Stimulated activated naive CD8-positive, alpha-beta T cell treated with anti-CD3 and anti-CD28 coated beads, Interleukin-15, amount 100 ng/mL, for 72 hours (primary cell): ENCODE data around the gene LARP4B.

Experiments
- ATAC-seq: fragments of 150-1000 bp; cut with Tn5 transposase; 2 replicates; pipeline ENCODE4 v1.10.0; 2021; ENCODE audit warnings: mild to moderate bottlenecking, moderate library complexity
- DNase-seq, 2 donors: peaks; one replicate each; pipeline ENCODE4 v3.0.0; 2021 to 2022
- H3K27ac Mint-ChIP-seq, 2 donors: one replicate each; pipeline ENCODE4 v1.8.0; 2022; ENCODE audit warnings: mild to moderate bottlenecking in 2 of 2, mixed read lengths in 2 of 2, moderate library complexity in 2 of 2
- H3K27me3 Mint-ChIP-seq: one replicate; pipeline ENCODE4 v1.8.0; 2022; ENCODE audit warnings: mixed read lengths
- H3K4me1 Mint-ChIP-seq: one replicate; pipeline ENCODE4 v1.8.0; 2022; ENCODE audit warnings: mild to moderate bottlenecking, mixed read lengths
- H3K4me3 Mint-ChIP-seq, 2 donors: one replicate each; pipeline ENCODE4 v1.8.0; 2022; ENCODE audit warnings: mild to moderate bottlenecking in 2 of 2, mixed read lengths in 2 of 2, moderate library complexity in 1 of 2
- H3K9me3 Mint-ChIP-seq, 2 donors: one replicate each; pipeline ENCODE4 v1.8.0; 2022; ENCODE audit warnings: mixed read lengths in 2 of 2

The LARP4B gene

GRCh38 chr10:920450-920849, 11.1 kb downstream of the LARP4B start:
- ATAC-seq, result no peak
- Mint-ChIP-seq H3K27ac (no peak overlapping the region), H3K4me3 (no peak overlapping the region), H3K27me3 (no peaks in the 10 kb centered on the region), H3K4me1 (peaks cover 32% of the 10 kb centered on the region), H3K9me3 (no peaks in the 10 kb centered on the region)
- DNase-seq, result no peak

GRCh38 chr10:919481-919880, 12.0 kb downstream of the LARP4B start:
- H3K27ac Mint-ChIP-seq, result no peak overlapping the region
- ATAC-seq (no peak), DNase-seq (no peak)
- H3K9me3 Mint-ChIP-seq, result no peaks in the 10 kb centered on the region
- peaks cover 29% of the 10 kb centered on the region for H3K4me1 Mint-ChIP-seq
- H3K27me3 Mint-ChIP-seq, result no peaks in the 10 kb centered on the region
- H3K4me3 Mint-ChIP-seq, result no peak overlapping the region

GRCh38 chr10:917999-918398, 13.5 kb downstream of the LARP4B start:
- ATAC-seq (no peak), DNase-seq (no peak)
- H3K9me3 Mint-ChIP-seq, result no peaks in the 10 kb centered on the region
- H3K27ac Mint-ChIP-seq, result no peak overlapping the region
- H3K4me3 Mint-ChIP-seq, result no peak overlapping the region
- peaks cover 19% of the 10 kb centered on the region for H3K4me1 Mint-ChIP-seq
- H3K27me3 Mint-ChIP-seq, result no peaks in the 10 kb centered on the region

DNA sequence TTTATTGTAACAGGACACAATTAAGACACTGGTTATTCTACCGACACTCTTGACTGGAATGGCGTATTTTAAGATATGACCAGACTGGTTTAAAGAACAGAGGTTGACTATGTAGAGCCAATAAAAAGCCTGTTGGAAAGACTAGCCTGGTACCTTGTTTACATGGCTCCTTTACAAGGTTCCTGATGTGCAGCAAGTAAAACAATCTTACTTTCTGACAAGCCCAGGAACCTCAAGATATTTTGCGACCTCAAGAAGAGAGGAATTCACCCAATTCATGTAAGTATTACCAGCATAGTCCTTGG, 14.1 kb downstream of the LARP4B start:
- ATAC-seq, result no peak
- no peak overlapping the region for H3K27ac Mint-ChIP-seq

DNA sequence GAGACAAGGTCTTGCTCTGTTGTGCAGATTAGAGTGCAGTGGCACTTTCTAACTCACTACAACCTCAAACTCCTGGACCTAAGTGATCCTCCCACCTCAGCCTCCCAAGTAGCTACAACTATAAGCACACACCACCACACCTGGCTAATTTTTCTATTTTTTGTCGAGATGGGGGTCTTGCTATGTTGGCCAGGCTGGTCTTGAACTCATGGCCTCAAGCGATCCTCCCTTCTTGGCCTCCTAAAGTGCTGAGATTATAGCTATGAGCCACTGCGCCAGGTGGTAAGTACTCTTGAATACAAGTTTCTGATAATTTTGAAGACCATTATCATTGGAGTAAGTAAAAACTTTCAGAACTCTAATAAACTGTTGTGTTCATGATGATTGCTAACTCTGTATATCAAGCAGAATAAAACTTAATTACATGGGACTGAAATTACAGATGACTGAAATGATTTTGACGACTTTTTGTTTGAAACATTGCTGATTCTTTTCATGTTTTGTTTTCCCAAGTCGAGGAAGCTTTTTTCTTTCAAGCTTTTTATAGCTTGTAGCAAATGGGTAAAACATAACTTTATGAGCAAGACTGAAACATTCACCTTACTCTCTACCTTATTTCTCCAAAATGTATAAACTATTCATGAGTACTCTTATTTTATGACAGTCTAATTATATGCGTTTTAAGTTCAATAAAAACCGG, 14.6 kb downstream of the LARP4B start:
- no peak overlapping the region for H3K4me3 Mint-ChIP-seq
- H3K9me3 Mint-ChIP-seq, result no peaks in the 10 kb centered on the region
- no peak for DNase-seq
- ATAC-seq, result no peak
- no peaks in the 10 kb centered on the region for H3K27me3 Mint-ChIP-seq
- no peak overlapping the region for H3K27ac Mint-ChIP-seq
- H3K4me1 Mint-ChIP-seq, result peaks cover 10% of the 10 kb centered on the region

More for the DNA sequence above, 14.1 kb downstream of the LARP4B start:
- Mint-ChIP-seq H3K4me1 (peaks cover 15% of the 10 kb centered on the region), H3K9me3 (no peaks in the 10 kb centered on the region), H3K4me3 (no peak overlapping the region), H3K27me3 (no peaks in the 10 kb centered on the region)
- no peak for DNase-seq

GRCh38 chr10:909831-910230, 21.7 kb downstream of the LARP4B start:
- no peak overlapping the region for H3K27ac Mint-ChIP-seq
- no peak overlapping the region for H3K4me3 Mint-ChIP-seq

GRCh38 chr10:905972-906371, 25.5 kb downstream of the LARP4B start:
- peaks cover 29% of the 10 kb centered on the region for H3K4me1 Mint-ChIP-seq
- no peaks in the 10 kb centered on the region for H3K27me3 Mint-ChIP-seq
- H3K27ac Mint-ChIP-seq, result no peak overlapping the region
- no peak for DNase-seq
- no peak overlapping the region for H3K4me3 Mint-ChIP-seq
- H3K9me3 Mint-ChIP-seq, result no peaks in the 10 kb centered on the region
- ATAC-seq, result no peak

More at GRCh38 chr10:909831-910230, 21.7 kb downstream of the LARP4B start:
- peaks cover 19% of the 10 kb centered on the region for H3K4me1 Mint-ChIP-seq
- no peaks in the 10 kb centered on the region for H3K9me3 Mint-ChIP-seq
- no peak for ATAC-seq
- no peaks in the 10 kb centered on the region for H3K27me3 Mint-ChIP-seq
- DNase-seq, result no peak

DNA sequence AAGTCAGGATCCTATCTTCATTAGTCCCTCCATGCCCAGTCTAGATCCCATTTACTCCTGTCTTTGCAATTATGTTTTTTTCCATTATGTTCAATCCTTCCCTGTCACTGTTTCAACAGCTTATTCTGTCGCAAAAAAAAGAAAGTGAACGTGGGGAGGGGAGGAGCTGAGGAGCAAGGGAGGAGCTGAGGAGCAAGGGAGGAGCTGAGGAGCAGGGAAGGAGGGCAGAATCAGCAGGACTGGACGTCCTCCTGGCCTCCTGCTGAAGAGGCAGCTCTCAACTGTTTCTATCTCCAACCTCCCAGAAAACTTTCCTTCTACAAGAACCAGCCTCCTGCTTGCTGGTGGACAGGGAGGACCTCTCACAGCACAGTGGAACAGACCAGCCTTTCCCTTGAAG, 26.0 kb downstream of the LARP4B start:
- no peak for DNase-seq
- Mint-ChIP-seq H3K27ac (no peak overlapping the region), H3K4me3 (no peak overlapping the region), H3K4me1 (peaks cover 29% of the 10 kb centered on the region), H3K27me3 (no peaks in the 10 kb centered on the region), H3K9me3 (no peaks in the 10 kb centered on the region)
- no peak for ATAC-seq

DNA sequence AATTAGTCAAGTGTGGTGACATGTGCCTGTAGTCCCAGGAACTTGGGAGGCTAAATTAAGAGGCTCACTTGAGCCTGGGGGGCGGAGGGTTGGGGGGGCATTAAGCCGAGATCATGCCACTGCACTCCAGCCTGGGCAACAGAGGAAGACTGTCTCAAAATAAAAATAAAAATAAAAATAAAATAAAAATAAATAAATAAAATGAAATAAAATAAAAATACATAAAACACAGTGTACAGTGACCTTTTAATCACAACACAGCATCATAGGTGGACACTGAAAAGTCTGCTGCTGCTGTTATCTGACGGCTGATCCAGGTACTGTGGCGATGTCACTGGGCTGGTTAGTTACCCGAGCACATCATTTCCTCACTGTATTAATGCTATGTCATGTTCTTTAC, 27.1 kb downstream of the LARP4B start:
- DNase-seq, result no peak
- no peak overlapping the region for H3K27ac Mint-ChIP-seq
- no peaks in the 10 kb centered on the region for H3K27me3 Mint-ChIP-seq
- no peak for ATAC-seq
- H3K4me3 Mint-ChIP-seq, result no peak overlapping the region
- H3K9me3 Mint-ChIP-seq, result no peaks in the 10 kb centered on the region
- H3K4me1 Mint-ChIP-seq, result peaks cover 35% of the 10 kb centered on the region

GRCh38 chr10:898141-898540, 33.4 kb downstream of the LARP4B start:
- Mint-ChIP-seq H3K9me3 (no peaks in the 10 kb centered on the region), H3K4me3 (no peak overlapping the region), H3K4me1 (peaks cover 32% of the 10 kb centered on the region), H3K27ac (no peak overlapping the region), H3K27me3 (no peaks in the 10 kb centered on the region)
- ATAC-seq (no peak), DNase-seq (no peak)

GRCh38 chr10:896982-897381, 34.5 kb downstream of the LARP4B start:
- ATAC-seq (no peak), DNase-seq (no peak)
- H3K9me3 Mint-ChIP-seq, result no peaks in the 10 kb centered on the region
- H3K4me1 Mint-ChIP-seq, result peaks cover 26% of the 10 kb centered on the region
- no peak overlapping the region for H3K4me3 Mint-ChIP-seq
- H3K27ac Mint-ChIP-seq, result no peak overlapping the region
- H3K27me3 Mint-ChIP-seq, result no peaks in the 10 kb centered on the region

- H3K4me3 Mint-ChIP-seq, result no peak overlapping the region
These were observed 36.2 kb downstream of the LARP4B start for GRCh38 chr10:895324-895723.

DNA sequence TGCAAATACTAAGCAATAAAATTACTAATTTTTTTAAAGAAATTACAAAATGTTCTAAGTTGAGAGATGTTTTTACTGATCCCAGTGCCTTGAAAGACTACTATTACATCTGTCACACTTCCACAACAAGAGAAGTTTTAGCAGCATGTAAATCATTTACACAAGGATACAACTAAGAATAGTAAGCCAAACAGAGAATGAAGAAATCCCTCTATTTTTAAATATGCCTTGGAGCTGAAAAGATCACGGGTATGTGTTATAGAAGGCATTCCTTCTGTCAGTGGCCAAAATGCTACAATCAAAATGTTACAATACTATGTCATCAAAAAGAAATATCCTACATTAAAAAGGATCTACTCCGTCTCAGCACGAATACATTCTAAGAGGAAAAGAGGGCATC, 52.6 kb downstream of the LARP4B start:
- Mint-ChIP-seq H3K4me1 (peaks cover 7% of the 10 kb centered on the region), H3K27me3 (no peaks in the 10 kb centered on the region), H3K4me3 (no peak overlapping the region), H3K27ac (no peak overlapping the region), H3K9me3 (no peaks in the 10 kb centered on the region)
- ATAC-seq, result no peak
- DNase-seq, result no peak

More at GRCh38 chr10:895324-895723, 36.2 kb downstream of the LARP4B start:
- Mint-ChIP-seq H3K4me1 (peaks cover 26% of the 10 kb centered on the region), H3K27ac (no peak overlapping the region), H3K9me3 (no peaks in the 10 kb centered on the region), H3K27me3 (no peaks in the 10 kb centered on the region)
- ATAC-seq (no peak), DNase-seq (no peak)

- Mint-ChIP-seq H3K9me3 (no peaks in the 10 kb centered on the region), H3K4me3 (no peak overlapping the region), H3K27me3 (no peaks in the 10 kb centered on the region), H3K4me1 (peaks cover 7% of the 10 kb centered on the region), H3K27ac (no peak overlapping the region)
- DNase-seq (no peak), ATAC-seq (no peak)
These were observed 53.2 kb downstream of the LARP4B start for GRCh38 chr10:878333-878759.

- Mint-ChIP-seq H3K9me3 (no peaks in the 10 kb centered on the region), H3K4me1 (peaks cover 17% of the 10 kb centered on the region), H3K27me3 (no peaks in the 10 kb centered on the region), H3K4me3 (no peak overlapping the region), H3K27ac (peak overlapping the region in 1 of 2 donors; percentile 84)
- no peak for ATAC-seq
- no peak for DNase-seq
These were observed 55.1 kb downstream of the LARP4B start for GRCh38 chr10:876438-876837.

DNA sequence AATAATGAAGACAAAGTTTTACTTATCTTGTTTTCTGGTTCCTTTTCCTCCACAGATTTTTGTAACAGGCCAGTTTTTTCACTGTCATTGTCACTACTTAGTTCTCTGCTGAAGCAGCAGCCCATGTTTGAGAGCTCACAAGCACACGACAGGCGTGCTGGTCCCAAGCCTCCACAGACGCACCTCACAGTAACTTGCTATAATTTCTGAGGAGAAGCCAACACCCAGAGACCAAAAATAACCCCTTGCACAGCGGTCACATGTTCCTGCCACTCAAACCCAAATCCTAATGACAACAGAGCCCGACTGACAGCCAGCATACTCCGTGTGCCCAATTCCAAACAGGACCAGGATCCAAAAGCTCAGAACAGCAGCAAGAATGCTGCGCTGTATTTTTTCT, 58.5 kb downstream of the LARP4B start:
- Mint-ChIP-seq H3K4me1 (peaks cover 26% of the 10 kb centered on the region), H3K4me3 (no peak overlapping the region), H3K27ac (peak overlapping the region in 1 of 2 donors; percentile 24), H3K27me3 (no peaks in the 10 kb centered on the region), H3K9me3 (no peaks in the 10 kb centered on the region)
- DNase-seq (no peak), ATAC-seq (no peak)

- DNase-seq, result no peak
- peaks cover 22% of the 10 kb centered on the region for H3K4me1 Mint-ChIP-seq
- peak overlapping the region in 1 of 2 donors; percentile 66 for H3K27ac Mint-ChIP-seq
These were observed 59.5 kb downstream of the LARP4B start for GRCh38 chr10:871951-872403.

More at GRCh38 chr10:871951-872403, 59.5 kb downstream of the LARP4B start:
- H3K27me3 Mint-ChIP-seq, result no peaks in the 10 kb centered on the region
- no peak for ATAC-seq
- no peak overlapping the region for H3K4me3 Mint-ChIP-seq
- no peaks in the 10 kb centered on the region for H3K9me3 Mint-ChIP-seq
